Fibroblast of lung (primary cell): ENCODE data around the gene DQX1. TPM values are rescaled to one million over a fixed set of nuclear protein-coding genes. Genes with fewer than 3 reads are reported as not detected.

ENCODE experiments used
- DNase-seq, 2 donors: peaks; one replicate each; pipeline versions ENCODE4 v3.0.0 to v3.0.0-alpha.2; 2010; ENCODE audit warnings: low read depth in 2 of 2
- H2AFZ ChIP-seq: 2 replicates; pipeline ENCODE4 v1.5.1; 2012; ENCODE audit warnings: low read length, control low read depth, inconsistent platforms
- H3K27ac ChIP-seq: 2 replicates; pipeline ENCODE4 v1.5.1; 2011; ENCODE audit warnings: low read length, control low read depth; ENCODE audit not compliant: insufficient read depth
- H3K27me3 ChIP-seq: 2 replicates; pipeline ENCODE4 v1.5.1; 2011; ENCODE audit warnings: mild to moderate bottlenecking, low read length; ENCODE audit not compliant: control insufficient read depth, insufficient read depth
- H3K36me3 ChIP-seq: 2 replicates; pipeline ENCODE4 v1.5.1; 2011; ENCODE audit warnings: low read length; ENCODE audit not compliant: control insufficient read depth, insufficient read depth
- H3K4me1 ChIP-seq: 2 replicates; pipeline ENCODE4 v1.5.1; 2011; ENCODE audit warnings: low read length; ENCODE audit not compliant: control insufficient read depth, insufficient read depth; ENCODE audit errors: extremely low read depth
- H3K4me2 ChIP-seq: 2 replicates; pipeline ENCODE4 v1.5.1; 2011; ENCODE audit warnings: low read length, control low read depth; ENCODE audit not compliant: insufficient read depth; ENCODE audit errors: extremely low read depth
- H3K4me3 ChIP-seq, 4 experiments: fragments of 200-600 bp in 1 of 4; sonication (generic) in 1 of 4; replicated peaks in 1 of 4; 2 replicates each; pipeline ENCODE4 v1.5.1; 2011 to 2016; ENCODE audit warnings: low read length in 4 of 4, low read depth in 3 of 4, mild to moderate bottlenecking in 3 of 4, control low read depth in 2 of 4, inconsistent platforms in 1 of 4, mixed read lengths in 1 of 4; ENCODE audit not compliant: insufficient read depth in 1 of 4; ENCODE audit errors: control extremely low read depth in 1 of 4
- H3K79me2 ChIP-seq: 2 replicates; pipeline ENCODE4 v1.5.1; 2012; ENCODE audit warnings: mild to moderate bottlenecking, low read length, inconsistent platforms; ENCODE audit not compliant: control insufficient read depth, insufficient read depth
- H3K9ac ChIP-seq: 2 replicates; pipeline ENCODE4 v1.5.1; 2011; ENCODE audit warnings: mild to moderate bottlenecking, low read length, control low read depth; ENCODE audit not compliant: insufficient read depth
- H3K9me3 ChIP-seq: 2 replicates; pipeline ENCODE4 v1.5.1; 2012; ENCODE audit warnings: low read depth, low read length; ENCODE audit not compliant: control insufficient read depth, insufficient read depth
- H4K20me1 ChIP-seq: 2 replicates; pipeline ENCODE4 v1.5.1; 2011; ENCODE audit warnings: low read length; ENCODE audit not compliant: control insufficient read depth, insufficient read depth; ENCODE audit errors: extremely low read depth
- CTCF ChIP-seq, 2 donors: IDR thresholded peaks in 1 of 2; conservative IDR thresholded peaks in 1 of 2; 1 replicate in 1 of 2; 2 replicates in 1 of 2; pipeline ENCODE4 v1.5.1; 2011 to 2012; ENCODE audit warnings: low read length in 2 of 2, control low read depth in 1 of 2, inconsistent platforms in 1 of 2, low read depth in 1 of 2, mild to moderate bottlenecking in 1 of 2
- EZH2 ChIP-seq: IDR thresholded peaks from 2 replicates; pipeline ENCODE4 v1.5.1; 2012; ENCODE audit warnings: low read length, control low read depth, mild to moderate bottlenecking; ENCODE audit errors: missing control alignments
- polyA plus RNA-seq, 2 donors: library from polyadenylated mRNA; depleted of rRNA in 1 of 2; stranded (reverse) in 1 of 2; unstranded in 1 of 2; fragments of >200 nt; gene quantifications; 2 replicates each; pipeline ENCODE4 v1.2.1, GENCODE V29; 2011 to 2012; ENCODE audit warnings: missing spikeins in 1 of 2
- total RNA-seq: library from RNA; depleted of rRNA; stranded (reverse); fragments of >200 nt; gene quantifications from 2 replicates; pipeline ENCODE4 v1.2.1, GENCODE V29; 2014

DQX1 gene
- total and polyA plus RNA-seq, 2 donors (not counting 1 experiment from before 2014, with no cell fraction given): not detected

GRCh38 chr2:74552914-74553811, 27.1 kb upstream of the DQX1 start:
- Histone ChIP-seq H3K9ac (peak overlapping the region; percentile 4), H3K36me3 (peaks cover 4% of the 10 kb centered on the region), H2AFZ (peak overlapping the region; percentile 21), H3K27ac (peak overlapping the region; percentile 24), H3K27me3 (no peaks in the 10 kb centered on the region), H4K20me1 (no peaks in the 10 kb centered on the region), H3K4me2 (peak overlapping the region; percentile 84), H3K79me2 (peaks cover 3% of the 10 kb centered on the region), H3K9me3 (no peaks in the 10 kb centered on the region), H3K4me1 (peaks cover 7% of the 10 kb centered on the region), H3K4me3 (peak overlapping the region; percentile 52 to 98 (median 64))
- no peak for DNase-seq
- TF ChIP-seq EZH2 (no peak), CTCF (conservative IDR thresholded peaks at IDR 0.05 in 1 of 2, IDR thresholded peaks at IDR 0.05 in 1 of 2; ENCODE audit: low read depth in 1 of 2, low read length in 2 of 2) (no peak)

- Histone ChIP-seq H4K20me1 (no peaks in the 10 kb centered on the region), H3K79me2 (peaks cover 3% of the 10 kb centered on the region), H3K9ac (no peak overlapping the region), H2AFZ (no peak overlapping the region), H3K9me3 (no peaks in the 10 kb centered on the region), H3K4me1 (peaks cover 7% of the 10 kb centered on the region), H3K4me2 (peak overlapping the region; percentile 84), H3K36me3 (peaks cover 4% of the 10 kb centered on the region), H3K4me3 (peak overlapping the region in 3 of 4 experiments; percentile 63 to 98 (median 64)), H3K27me3 (no peaks in the 10 kb centered on the region), H3K27ac (no peak overlapping the region)
- DNase-seq: no peak
- no peak for TF ChIP-seq EZH2
- no peak for TF ChIP-seq CTCF (conservative IDR thresholded peaks at IDR 0.05 in 1 of 2, IDR thresholded peaks at IDR 0.05 in 1 of 2; ENCODE audit: low read depth in 1 of 2, low read length in 2 of 2)
Measured at GRCh38 chr2:74551942-74552913, 26.2 kb upstream of the DQX1 start.

- Histone ChIP-seq H3K4me3 (no peak overlapping the region), H2AFZ (no peak overlapping the region)
Measured at GRCh38 chr2:74551530-74551929, 25.5 kb upstream of the DQX1 start.

More at GRCh38 chr2:74551530-74551929, 25.5 kb upstream of the DQX1 start:
- H3K36me3 ChIP-seq: peaks cover 3% of the 10 kb centered on the region
- TF ChIP-seq EZH2 (no peak), CTCF (conservative IDR thresholded peaks at IDR 0.05 in 1 of 2, IDR thresholded peaks at IDR 0.05 in 1 of 2; ENCODE audit: low read depth in 1 of 2, low read length in 2 of 2) (no peak)
- H3K4me1 ChIP-seq: peaks cover 7% of the 10 kb centered on the region
- H3K79me2 ChIP-seq: peaks cover 3% of the 10 kb centered on the region
- H3K27me3 ChIP-seq: no peaks in the 10 kb centered on the region
- no peak overlapping the region for H3K27ac ChIP-seq
- no peak overlapping the region for H3K4me2 ChIP-seq
- no peak for DNase-seq
- no peaks in the 10 kb centered on the region for H3K9me3 ChIP-seq
- no peaks in the 10 kb centered on the region for H4K20me1 ChIP-seq
- H3K9ac ChIP-seq: no peak overlapping the region
